Measurements from ENCODE around the gene PAFAH2. TPM values are rescaled to one million over a fixed set of nuclear protein-coding genes. Genes with fewer than 3 reads are reported as not detected.

The PAFAH2 gene
- total RNA-seq, 2 donors from 2014 or later = 14.2 to 20.0 TPM

GRCh38 chr1:25914074-25914995, 83.5 kb downstream of the PAFAH2 start:
- Mint-ChIP-seq H3K27ac (no peak overlapping the region), H3K4me3 (no peak overlapping the region), H3K36me3 (no peaks in the 10 kb centered on the region), H3K27me3 (no peaks in the 10 kb centered on the region), H3K4me1 (ENCODE audit: low read depth in 2 of 2) (peaks cover 7 to 8% of the 10 kb centered on the region in 2 donors), H3K9me3 (no peaks in the 10 kb centered on the region)
- no peak for ATAC-seq
- no peak for DNase-seq (ENCODE audit: low spot score)

- no peaks in the 10 kb centered on the region for H3K27me3 Mint-ChIP-seq
- DNase-seq (ENCODE audit: low spot score) (no peak), ATAC-seq (no peak)
- H3K27ac Mint-ChIP-seq = no peak overlapping the region
- no peak overlapping the region for H3K4me3 Mint-ChIP-seq
- H3K36me3 Mint-ChIP-seq = no peaks in the 10 kb centered on the region
- no peaks in the 10 kb centered on the region for H3K9me3 Mint-ChIP-seq
- peaks cover 6 to 7% of the 10 kb centered on the region in 2 donors for H3K4me1 Mint-ChIP-seq (ENCODE audit: low read depth in 2 of 2)
These were observed 84.7 kb downstream of the PAFAH2 start for GRCh38 chr1:25913206-25913605.

- Mint-ChIP-seq H3K27ac (no peak overlapping the region), H3K9me3 (no peaks in the 10 kb centered on the region), H3K4me1 (ENCODE audit: low read depth in 2 of 2) (peaks cover 0 to 3% of the 10 kb centered on the region in 2 donors), H3K36me3 (no peaks in the 10 kb centered on the region), H3K4me3 (no peak overlapping the region), H3K27me3 (no peaks in the 10 kb centered on the region)
- no peak for ATAC-seq
- DNase-seq (ENCODE audit: low spot score) = no peak
These were observed 85.6 kb downstream of the PAFAH2 start for GRCh38 chr1:25912076-25912831.

- Mint-ChIP-seq H3K4me3 (no peak overlapping the region), H3K9me3 (no peaks in the 10 kb centered on the region), H3K4me1 (ENCODE audit: low read depth in 2 of 2) (peaks cover 0 to 7% of the 10 kb centered on the region in 2 donors), H3K27me3 (no peaks in the 10 kb centered on the region), H3K27ac (no peak overlapping the region), H3K36me3 (no peaks in the 10 kb centered on the region)
- ATAC-seq = no peak
- DNase-seq (ENCODE audit: low spot score) = no peak
These were observed 86.7 kb downstream of the PAFAH2 start for GRCh38 chr1:25911162-25911561.

Other genes starting within 250 kb of the PAFAH2 start
- gene SELENON, start 197.9 kb downstream of the PAFAH2 start, total RNA-seq = 1 to 10 TPM; 6.6 to 9.6 TPM
- 10 to 100 TPM; 29.8 to 37.3 TPM for gene MTFR1L, start 178.1 kb downstream of the PAFAH2 start, total RNA-seq
- 10 to 100 TPM in 1 of 2 donors, 1 to 10 TPM in 1; 4.2 to 15.1 TPM for gene AUNIP, start 138.6 kb downstream of the PAFAH2 start, total RNA-seq
- 1 to 10 TPM; 5.2 to 6.3 TPM for gene PAQR7, start 122.4 kb downstream of the PAFAH2 start, total RNA-seq
- gene STMN1, start 91.6 kb downstream of the PAFAH2 start, total RNA-seq = 100 to 1,000 TPM; 142 to 259 TPM
- not detected for gene EXTL1, start 23.7 kb upstream of the PAFAH2 start, total RNA-seq
- not detected for gene SLC30A2, start 48.1 kb upstream of the PAFAH2 start, total RNA-seq
- gene TRIM63, start 69.6 kb upstream of the PAFAH2 start, total RNA-seq = not detected
- gene PDIK1L, start 113.8 kb upstream of the PAFAH2 start, total RNA-seq = 1 to 10 TPM; 8.8 to 9.0 TPM
- not detected for gene FAM110D, start 161.0 kb upstream of the PAFAH2 start, total RNA-seq
- not detected for gene C1orf232, start 170.9 kb upstream of the PAFAH2 start, total RNA-seq
- gene ZNF593, start 171.8 kb upstream of the PAFAH2 start, total RNA-seq = 10 to 100 TPM; 36.6 to 73.8 TPM
- not detected for gene ZNF593OS, start 173.8 kb upstream of the PAFAH2 start, total RNA-seq
- gene CNKSR1, start 179.4 kb upstream of the PAFAH2 start, total RNA-seq = 1 to 10 TPM in 1 of 2 donors, not detected in 1; 2.5 TPM
- not detected for gene CATSPER4, start 192.5 kb upstream of the PAFAH2 start, total RNA-seq
- gene CEP85, start 236.1 kb upstream of the PAFAH2 start, total RNA-seq = 10 to 100 TPM; 21.0 to 57.5 TPM

All from natural killer cell treated with Interleukin-12 subunit alpha and Interleukin-12 subunit beta and Interleukin-15 and Interleukin-18, amount 100 ng/mL, for 72 hours (primary cell).